Measurements from ENCODE around the gene LTO1. TPM values are rescaled to one million over a fixed set of nuclear protein-coding genes. Genes with fewer than 3 reads are reported as not detected.

LTO1 gene
- total RNA-seq, 3 donors from 2014 or later (not counting 1 experiment from before 2014, with no cell fraction given) = 23.2 to 33.5 (median 25.3) TPM

GRCh38 chr11:69700278-69701140 lies 25.4 kb upstream of the LTO1 start:
- H3K4me1 ChIP-seq (ENCODE audit: control insufficient read depth, insufficient read depth, low read length) = peaks cover 3% of the 10 kb centered on the region
- WGBS (ENCODE audit: insufficient coverage) = 33% methylated on average over 20 of the region's 20 CpGs
- no peaks in the 10 kb centered on the region for H3K9me3 ChIP-seq (ENCODE audit: control insufficient read depth, insufficient read depth, low read length)
- H3K9me3 Mint-ChIP-seq = no peaks in the 10 kb centered on the region
- H3K4me1 Mint-ChIP-seq = no peaks in the 10 kb centered on the region
- H3K36me3 Mint-ChIP-seq = no peaks in the 10 kb centered on the region
- peaks cover 20% of the 10 kb centered on the region for H3K27me3 ChIP-seq (ENCODE audit: control insufficient read depth, insufficient read depth, low read length)
- H3K36me3 ChIP-seq (ENCODE audit: control insufficient read depth, insufficient read depth, low read length) = no peaks in the 10 kb centered on the region
- no peak overlapping the region for H3K4me3 Mint-ChIP-seq
- ATAC-seq = no peak
- no peak for TF ChIP-seq CTCF (IDR thresholded peaks at IDR 0.05)
- H3K27ac Mint-ChIP-seq = no peak overlapping the region
- H3K27me3 Mint-ChIP-seq (ENCODE audit: low read depth in 2 of 2) = peaks cover 28 to 39% of the 10 kb centered on the region in 2 donors
- H3K27ac ChIP-seq (ENCODE audit: low read length) = no peak overlapping the region
- intact Hi-C loops (cut with micrococcal nuclease) = no loop called here
- DNase-seq = no peak
- H3K4me3 ChIP-seq (ENCODE audit: low read length) = no peak overlapping the region

- H3K4me3 Mint-ChIP-seq = no peak overlapping the region
- Histone ChIP-seq H3K36me3 (ENCODE audit: control insufficient read depth, insufficient read depth, low read length) (no peaks in the 10 kb centered on the region), H3K27ac (ENCODE audit: low read length) (no peak overlapping the region), H3K27me3 (ENCODE audit: control insufficient read depth, insufficient read depth, low read length) (peaks cover 13% of the 10 kb centered on the region), H3K4me1 (ENCODE audit: control insufficient read depth, insufficient read depth, low read length) (peaks cover 1% of the 10 kb centered on the region), H3K4me3 (ENCODE audit: low read length) (no peak overlapping the region), H3K9me3 (ENCODE audit: control insufficient read depth, insufficient read depth, low read length) (no peaks in the 10 kb centered on the region)
- 74% methylated on average over 13 of the region's 13 CpGs for WGBS (ENCODE audit: insufficient coverage)
- no peak for ATAC-seq
- H3K27ac Mint-ChIP-seq = no peak overlapping the region
- H3K27me3 Mint-ChIP-seq (ENCODE audit: low read depth in 2 of 2) = peaks cover 28 to 45% of the 10 kb centered on the region in 2 donors
- H3K36me3 Mint-ChIP-seq = no peaks in the 10 kb centered on the region
- TF ChIP-seq CTCF (IDR thresholded peaks at IDR 0.05) = no peak
- no peak for DNase-seq
- intact Hi-C loops (cut with micrococcal nuclease) = no loop called here
- no peaks in the 10 kb centered on the region for H3K4me1 Mint-ChIP-seq
- no peaks in the 10 kb centered on the region for H3K9me3 Mint-ChIP-seq
Measured at GRCh38 chr11:69699213-69699612, 24.1 kb upstream of the LTO1 start.

- Mint-ChIP-seq H3K36me3 (no peaks in the 10 kb centered on the region), H3K27me3 (ENCODE audit: low read depth in 2 of 2) (peaks cover 28 to 53% of the 10 kb centered on the region in 2 donors), H3K27ac (no peak overlapping the region), H3K9me3 (no peaks in the 10 kb centered on the region), H3K4me3 (no peak overlapping the region), H3K4me1 (no peaks in the 10 kb centered on the region)
- 83% methylated on average over 2 of the region's 2 CpGs for WGBS (ENCODE audit: insufficient coverage)
- Histone ChIP-seq H3K9me3 (ENCODE audit: control insufficient read depth, insufficient read depth, low read length) (no peaks in the 10 kb centered on the region), H3K4me1 (ENCODE audit: control insufficient read depth, insufficient read depth, low read length) (no peaks in the 10 kb centered on the region), H3K4me3 (ENCODE audit: low read length) (no peak overlapping the region), H3K36me3 (ENCODE audit: control insufficient read depth, insufficient read depth, low read length) (no peaks in the 10 kb centered on the region), H3K27ac (ENCODE audit: low read length) (no peak overlapping the region), H3K27me3 (ENCODE audit: control insufficient read depth, insufficient read depth, low read length) (peaks cover 10% of the 10 kb centered on the region)
- DNase-seq (no peak), ATAC-seq (no peak)
- no peak for TF ChIP-seq CTCF (IDR thresholded peaks at IDR 0.05)
- intact Hi-C loops (cut with micrococcal nuclease) = no loop called here
Measured at GRCh38 chr11:69698362-69698761, 23.2 kb upstream of the LTO1 start.

Data from natural killer cell (primary cell).